Bronchial epithelial cell (primary cell): ENCODE data around the gene B3GALT2. TPM values are rescaled to one million over a fixed set of nuclear protein-coding genes. Genes with fewer than 3 reads are reported as not detected.

Experiments used
- DNase-seq: peaks from one replicate; pipeline ENCODE4 v3.0.0-alpha.2; 2010; ENCODE audit warnings: low read depth
- FAIRE-seq: peaks from 2 replicates; lab custom pipeline; 2011; peaks lifted over from hg19 to GRCh38; lab: Jason Lieb, UNC
- H3K27me3 ChIP-seq: 2 replicates; pipeline ENCODE4 v1.5.1; 2011; ENCODE audit warnings: low read length; ENCODE audit not compliant: control insufficient read depth, insufficient read depth
- H3K36me3 ChIP-seq: 2 replicates; pipeline ENCODE4 v1.5.1; 2011; ENCODE audit warnings: low read length; ENCODE audit not compliant: control insufficient read depth, insufficient read depth
- H3K4me3 ChIP-seq: 2 replicates; pipeline ENCODE4 v1.5.1; 2011; ENCODE audit warnings: mild to moderate bottlenecking, low read depth, low read length, control low read depth
- CTCF ChIP-seq: IDR thresholded peaks from 2 replicates; pipeline ENCODE4 v1.5.1; 2011; ENCODE audit warnings: mild to moderate bottlenecking, moderate library complexity, low read length, control low read depth, inconsistent platforms; ENCODE audit not compliant: insufficient read depth, severe bottlenecking
- total RNA-seq: library from RNA; depleted of rRNA; stranded (reverse); fragments of >200 nt; gene quantifications from 2 replicates; pipeline ENCODE4 v1.2.1, GENCODE V29; 2014

B3GALT2 gene
- total RNA-seq, 1 donor from 2014 or later: not detected

DNA sequence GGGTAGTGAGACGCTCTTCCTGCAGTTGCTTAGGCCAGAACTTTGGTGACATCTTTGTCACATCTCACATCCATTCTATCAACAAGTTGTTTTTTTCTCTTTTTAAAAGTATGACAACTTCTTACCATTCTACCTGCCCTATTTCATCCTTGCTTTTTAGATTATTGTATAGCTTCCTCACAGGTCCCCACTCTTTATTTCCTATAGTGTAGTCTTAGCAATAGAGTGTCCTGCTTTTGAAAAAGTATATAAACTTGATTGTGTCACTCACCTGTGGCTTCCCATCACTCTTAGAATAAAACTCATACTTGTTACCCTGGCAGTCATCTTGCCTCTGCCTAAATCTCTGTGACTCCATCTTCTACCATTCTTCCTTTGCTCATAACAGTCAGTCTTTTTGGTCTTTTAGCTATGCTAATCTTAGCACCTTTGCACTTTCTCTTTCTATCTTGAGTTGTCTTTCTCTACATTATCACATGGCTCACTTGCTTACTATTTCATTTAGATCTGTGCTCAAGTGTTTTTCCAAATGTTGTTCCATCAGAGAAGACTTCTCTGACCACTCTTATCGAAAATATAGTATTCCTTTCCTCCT lies 55.0 kb downstream of the B3GALT2 start:
- Histone ChIP-seq H3K36me3 (peaks cover 7% of the 10 kb centered on the region), H3K27me3 (no peaks in the 10 kb centered on the region), H3K4me3 (no peak overlapping the region)
- no peak for TF ChIP-seq CTCF
- DNase-seq (no peak), FAIRE-seq (no peak)

Other genes starting within 250 kb of the B3GALT2 start
- gene UCHL5, start 127.3 kb downstream of the B3GALT2 start, total RNA-seq: 26.3 and 47.0 TPM in 2 replicates
- 109 and 140 TPM in 2 replicates for gene RO60, start 127.0 kb downstream of the B3GALT2 start, total RNA-seq
- gene GLRX2, start 81.2 kb downstream of the B3GALT2 start, total RNA-seq: 5.0 and 10.1 TPM in 2 replicates
- 15.3 and 21.0 TPM in 2 replicates for gene CDC73, start 64.6 kb downstream of the B3GALT2 start, total RNA-seq